Mucosa of descending colon (tissue), 3 donors: ENCODE results near the gene DUSP16. TPM values are rescaled to one million over a fixed set of nuclear protein-coding genes. Genes with fewer than 3 reads are reported as not detected.
"Not testable (repeated sequence)": the region's sequence is repeated elsewhere in the genome, so short reads cannot be mapped to it uniquely, and the experiment has no call there.

ENCODE experiments used
- ATAC-seq: fragments of 200-7000 bp; cut with Tn5 transposase; one replicate; pipeline ENCODE4 v1.9.1; 2020; ENCODE audit warnings: mild to moderate bottlenecking, moderate library complexity
- DNase-seq, 3 donors: peaks; one replicate each; pipeline ENCODE4 v3.0.0-alpha.2; 2020
- H3K36me3 ChIP-seq: fragments of 200-600 bp; one replicate; pipeline ENCODE4 v1.8.0; 2021; ENCODE audit warnings: low read depth, mild to moderate bottlenecking
- H3K4me1 ChIP-seq: fragments of 200-600 bp; one replicate; pipeline ENCODE4 v1.8.0; 2021; ENCODE audit warnings: low read depth, mild to moderate bottlenecking
- H3K4me3 ChIP-seq: fragments of 200-600 bp; one replicate; pipeline ENCODE4 v1.8.0; 2021; ENCODE audit warnings: mild to moderate bottlenecking
- H3K9me3 ChIP-seq: fragments of 200-600 bp; one replicate; pipeline ENCODE4 v1.8.0; 2021; ENCODE audit warnings: mild to moderate bottlenecking
- CTCF ChIP-seq: fragments of 200-600 bp; IDR thresholded peaks from one replicate; pipeline ENCODE4 v1.8.0; 2022; ENCODE audit warnings: antibody characterized with exemption, mild to moderate bottlenecking
- intact Hi-C, 2 donors: fragments of 100-400 bp; cut with DNase I in 1 of 2; cut with micrococcal nuclease in 1 of 2; formaldehyde crosslinking; loops; one replicate each; pipeline versions ENCODE4 v1.11.0 to v1.11.1; 2022; cut with DNase I, micrococcal nuclease
- total RNA-seq, 3 donors: library from RNA; stranded (reverse); fragmentation: NEBNext Ultra II Directional in 2 of 3; extraction: Animal tissue kit (Norgen Biotek cat#: 25700) in 2 of 3; gene quantifications; one replicate each; pipeline versions ENCODE4 v1.2.1 to v1.2.4, GENCODE V29; 2021 to 2023
- donor health status: DM: no; HTN: no; CAD: no; lungs with moderate emphysema.
- donor health status: DM: no; HTN: no; CAD: no.
- donor health status: DM: no; HTN: yes; CAD: no.

DUSP16 gene
- total RNA-seq, 3 donors from 2014 or later, result 42.3 to 61.8 (median 42.9) TPM

GRCh38 chr12:12473223-12473622 is 89.4 kb downstream of the DUSP16 start:
- intact Hi-C loops, result no loop called here
- Histone ChIP-seq H3K4me1 (no peaks in the 10 kb centered on the region), H3K9me3 (no peaks in the 10 kb centered on the region), H3K36me3 (peaks cover 4% of the 10 kb centered on the region), H3K4me3 (no peak overlapping the region)
- no peak for TF ChIP-seq CTCF
- no peak for ATAC-seq
- DNase-seq, result no peak

DNA sequence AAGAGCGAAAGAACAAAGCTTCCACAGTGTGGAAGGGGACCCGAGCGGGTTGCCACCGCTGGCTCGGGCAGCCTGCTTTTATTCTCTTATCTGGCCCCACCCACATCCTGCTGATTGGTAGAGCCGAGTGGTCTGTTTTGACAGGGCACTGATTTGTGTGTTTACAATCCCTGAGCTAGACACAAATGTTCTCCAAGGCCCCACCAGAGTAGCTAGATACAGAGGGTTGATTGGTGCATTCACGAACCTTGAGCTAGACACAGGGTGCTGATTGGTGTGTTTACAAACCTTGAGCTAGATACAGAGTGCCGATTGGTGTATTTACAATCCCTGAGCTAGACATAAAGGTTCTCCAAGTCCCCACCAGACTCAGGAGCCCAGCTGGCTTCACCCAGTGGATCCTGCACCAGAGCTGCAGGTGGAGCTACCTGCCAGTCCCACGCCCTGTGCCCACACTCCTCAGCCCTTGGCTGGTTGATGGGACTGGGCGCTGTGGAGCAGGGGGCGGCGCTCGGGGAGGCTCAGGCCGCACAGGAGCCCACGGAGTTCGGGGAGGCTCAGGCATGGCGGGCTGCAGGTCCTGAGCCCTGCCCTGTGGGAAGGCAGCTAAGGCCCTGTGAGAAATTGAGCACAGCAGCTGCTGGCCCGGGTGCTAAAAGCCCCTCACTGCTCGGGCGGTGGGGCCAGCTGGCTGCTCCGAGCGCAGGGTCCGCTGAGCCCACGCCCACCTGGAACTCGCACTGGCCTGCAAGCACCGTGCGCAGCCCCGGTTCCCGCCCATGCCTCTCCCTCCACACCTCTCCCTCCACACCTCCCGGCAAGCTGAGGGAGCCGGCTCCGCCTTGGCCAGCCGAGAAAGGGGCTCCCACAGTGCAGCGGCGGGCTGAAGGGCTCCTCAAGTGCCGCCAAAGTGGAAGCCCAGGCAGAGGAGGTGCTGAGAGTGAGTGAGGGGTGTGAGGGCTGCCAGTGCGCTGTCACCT is 90.4 kb downstream of the DUSP16 start:
- H3K4me3 ChIP-seq, H3K9me3 ChIP-seq, ATAC-seq, H3K36me3 ChIP-seq, intact Hi-C loops, DNase-seq, H3K4me1 ChIP-seq: not testable (repeated sequence)

GRCh38 chr12:12470751-12471306 is 91.8 kb downstream of the DUSP16 start:
- Histone ChIP-seq H3K9me3 (no peaks in the 10 kb centered on the region), H3K4me3 (no peak overlapping the region), H3K4me1 (no peaks in the 10 kb centered on the region), H3K36me3 (no peaks in the 10 kb centered on the region)
- ATAC-seq (no peak), DNase-seq (no peak)
- TF ChIP-seq CTCF, result no peak
- intact Hi-C loops, result no loop called here

- Histone ChIP-seq H3K4me3 (no peak overlapping the region), H3K36me3 (no peaks in the 10 kb centered on the region), H3K4me1 (no peaks in the 10 kb centered on the region), H3K9me3 (no peaks in the 10 kb centered on the region)
- TF ChIP-seq CTCF, result no peak
- intact Hi-C loops, result no loop called here
- DNase-seq, result no peak
- no peak for ATAC-seq
Measured at GRCh38 chr12:12469386-12469785, 93.3 kb downstream of the DUSP16 start.

DNA sequence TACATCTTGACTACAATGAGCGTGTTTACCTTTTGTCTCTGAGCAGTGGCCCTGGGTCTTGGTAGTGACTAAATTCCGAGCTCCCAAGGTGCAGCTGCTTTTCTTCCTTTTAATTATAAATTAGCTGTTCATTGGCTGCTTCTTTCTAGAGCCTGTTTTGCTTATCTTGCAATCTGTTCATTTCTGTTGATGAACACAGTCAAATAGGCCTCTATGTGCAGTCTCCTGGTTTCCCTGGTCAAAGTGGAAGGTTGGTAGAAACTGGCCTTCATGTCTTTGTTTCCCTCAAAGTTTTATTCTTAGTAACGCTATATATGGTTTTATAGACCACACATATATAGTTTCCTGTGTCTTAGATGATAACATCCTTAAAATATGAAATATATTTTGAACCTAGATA is 94.1 kb downstream of the DUSP16 start:
- Histone ChIP-seq H3K36me3 (no peaks in the 10 kb centered on the region), H3K4me3 (no peak overlapping the region), H3K9me3 (no peaks in the 10 kb centered on the region), H3K4me1 (no peaks in the 10 kb centered on the region)
- ATAC-seq, result no peak
- no peak for DNase-seq
- intact Hi-C loops, result no loop called here
- TF ChIP-seq CTCF, result no peak

DNA sequence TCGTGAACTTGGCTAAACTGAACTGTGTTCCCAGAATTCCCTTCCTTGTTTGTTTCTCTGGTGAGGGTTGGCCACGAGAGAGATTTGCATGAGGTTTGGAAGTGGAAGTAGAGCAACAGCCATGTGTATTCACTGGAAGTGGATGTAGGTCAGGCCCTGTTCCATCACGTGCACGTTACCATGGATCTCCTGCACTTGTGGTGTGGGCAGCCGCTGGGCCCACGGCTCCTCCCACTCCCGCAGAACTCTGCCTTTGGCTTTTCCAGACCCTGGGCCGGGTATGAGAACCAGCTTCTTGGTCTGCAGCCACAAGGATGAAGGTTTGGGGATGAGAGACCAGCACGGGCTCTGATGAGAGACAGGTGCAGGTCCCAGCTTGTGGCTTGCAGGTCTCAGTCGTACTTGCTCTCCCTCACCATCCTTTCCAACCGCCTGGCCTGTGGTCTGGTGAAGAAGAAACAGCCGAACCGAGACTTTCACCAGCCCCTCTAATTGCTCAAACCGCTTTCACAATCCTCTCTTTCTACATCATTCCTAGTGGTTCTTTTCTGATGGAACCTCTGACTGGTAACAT is 94.9 kb downstream of the DUSP16 start:
- intact Hi-C loops, result no loop called here
- Histone ChIP-seq H3K36me3 (no peaks in the 10 kb centered on the region), H3K9me3 (no peaks in the 10 kb centered on the region), H3K4me3 (no peak overlapping the region), H3K4me1 (no peaks in the 10 kb centered on the region)
- peak; percentile 71 for ATAC-seq
- TF ChIP-seq CTCF, result no peak
- peak; percentile 32 to 61 (median 48) for DNase-seq
